GM19468 (cell line): Measurements from ENCODE around the gene NUDT14.

Experiments used
- ATAC-seq: cut with Tn5 transposase; IDR thresholded peaks from one replicate; pipeline ENCODE4 v1.9.1; 2021; ENCODE audit warnings: mild to moderate bottlenecking, moderate library complexity, moderate number of reproducible peaks; ENCODE audit not compliant: unreplicated experiment; ENCODE audit errors: extremely low read depth

NUDT14 gene

DNA sequence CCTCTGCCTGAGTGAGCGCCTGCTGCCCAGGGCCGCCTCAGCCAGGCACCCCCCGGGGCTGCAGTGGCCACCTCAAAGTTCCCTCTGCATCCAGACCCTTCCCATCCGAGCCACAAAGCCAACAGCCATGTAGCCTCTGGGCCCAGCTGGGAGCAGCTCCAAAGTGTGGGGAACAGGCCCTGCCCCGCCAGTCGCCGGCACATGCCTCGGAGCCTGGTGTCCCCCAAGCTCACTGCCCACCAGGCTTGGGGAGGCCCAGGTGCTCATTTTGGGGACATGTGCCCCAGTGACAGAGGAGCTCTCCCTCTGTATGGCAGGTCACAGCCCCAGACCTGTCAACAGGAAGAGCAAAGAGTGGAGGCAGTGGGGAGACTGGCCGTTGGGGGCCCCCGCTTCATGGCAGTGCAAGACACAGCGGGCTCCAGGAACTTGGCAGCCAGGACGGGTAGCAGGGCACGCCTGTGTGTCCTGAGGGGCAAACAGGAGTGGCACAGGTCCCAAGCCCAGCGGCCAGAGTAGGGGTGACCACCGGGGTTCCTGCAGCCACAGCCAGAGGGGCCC, 42.5 kb downstream of the NUDT14 start:
- no peak for ATAC-seq

DNA sequence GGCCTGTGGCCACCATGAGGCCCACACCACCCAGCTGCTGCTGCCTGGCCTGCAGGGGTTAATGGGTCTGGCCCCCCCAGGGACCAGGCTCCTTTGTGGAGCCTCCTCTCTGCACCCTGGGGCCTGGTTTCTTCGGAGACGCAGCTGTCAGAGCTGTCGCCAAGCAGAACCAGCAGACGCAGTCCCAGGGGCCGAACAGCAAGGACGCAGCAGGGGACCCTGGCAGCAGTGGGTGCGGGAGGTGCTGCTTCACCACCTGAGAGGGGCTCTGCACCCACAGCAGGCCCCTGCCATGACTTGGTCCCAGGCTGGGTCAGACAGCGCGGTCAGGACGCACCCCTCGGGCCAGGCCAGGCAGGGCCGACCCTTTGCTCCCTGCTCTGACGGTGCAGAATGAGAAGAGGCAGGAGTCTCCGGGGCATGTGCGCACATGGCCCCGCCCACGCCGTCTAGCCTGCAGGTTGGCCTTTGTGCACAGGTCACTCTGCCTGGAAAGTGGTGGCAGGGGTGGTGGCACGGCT, 43.0 kb downstream of the NUDT14 start:
- no peak for ATAC-seq

DNA sequence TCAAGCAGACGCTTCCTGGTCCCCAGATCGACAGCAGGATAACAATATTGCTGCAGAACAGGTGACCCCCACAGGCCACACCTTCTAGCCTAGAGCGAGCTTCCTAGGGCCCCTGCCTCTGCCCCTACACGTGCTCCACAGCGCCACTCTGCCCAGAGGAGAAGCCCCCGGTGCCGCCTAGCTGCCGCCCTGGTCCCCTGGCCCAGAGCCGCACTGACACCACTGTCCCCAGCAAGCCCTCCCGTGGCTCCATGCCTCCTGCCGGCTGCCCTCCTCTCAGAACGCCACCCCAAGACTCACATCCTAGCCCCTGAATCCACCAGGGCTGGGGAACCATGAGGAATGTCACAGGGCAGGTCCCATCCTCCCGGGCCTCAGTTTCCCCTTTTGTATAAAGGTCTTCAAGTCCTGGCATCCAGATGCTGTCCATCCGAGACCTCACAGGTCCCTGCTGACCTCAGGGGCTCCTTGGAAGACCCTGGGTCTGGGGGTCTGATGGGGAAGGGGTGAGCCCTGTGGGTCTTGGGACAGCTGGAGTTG, 43.6 kb downstream of the NUDT14 start:
- ATAC-seq: no peak

DNA sequence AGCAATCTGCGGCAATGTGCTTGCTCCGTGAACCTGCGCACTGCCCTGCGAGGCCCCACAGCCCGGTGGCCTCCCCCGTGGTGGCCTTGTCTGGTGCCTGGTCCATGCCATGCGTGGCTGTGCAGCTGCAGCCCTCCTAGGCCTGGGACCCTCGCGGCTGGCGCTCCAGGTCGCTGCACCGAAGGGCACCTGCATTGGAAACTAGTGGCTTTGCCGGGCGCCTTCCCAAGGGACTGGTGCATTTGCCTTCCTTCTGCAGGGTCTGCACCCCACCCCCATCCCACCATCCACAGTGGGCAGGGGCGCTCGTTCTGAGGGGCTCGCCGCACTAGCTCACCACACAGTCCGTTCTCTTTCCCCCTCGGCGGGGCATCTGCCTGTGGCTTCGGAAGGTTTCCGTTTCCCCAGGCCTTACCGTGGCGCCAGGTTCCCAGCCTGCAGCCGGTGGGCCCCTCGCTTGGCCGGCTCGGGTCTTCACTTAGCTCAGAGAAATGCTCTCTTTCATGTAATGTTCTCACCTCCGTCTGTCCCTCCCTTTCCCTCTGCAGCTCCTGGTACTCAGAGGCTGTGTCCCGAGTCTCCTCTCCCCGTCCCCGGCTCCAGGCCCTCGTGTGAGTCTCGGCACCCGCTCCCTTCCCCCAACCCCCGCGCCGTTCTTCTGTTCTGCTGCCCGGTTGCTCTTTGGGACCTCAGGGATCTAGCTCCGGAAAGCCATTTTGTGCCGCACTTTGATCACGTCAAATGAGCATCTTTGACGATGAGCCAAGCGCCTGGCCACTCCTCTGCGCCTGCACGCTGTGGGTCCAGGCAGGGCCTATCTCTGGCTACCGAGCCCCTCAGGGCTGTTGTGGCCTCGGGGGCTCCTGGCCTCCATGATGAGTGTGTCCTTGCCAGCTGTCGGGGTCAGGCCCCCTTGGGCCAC, 44.5 kb downstream of the NUDT14 start:
- ATAC-seq: no peak

DNA sequence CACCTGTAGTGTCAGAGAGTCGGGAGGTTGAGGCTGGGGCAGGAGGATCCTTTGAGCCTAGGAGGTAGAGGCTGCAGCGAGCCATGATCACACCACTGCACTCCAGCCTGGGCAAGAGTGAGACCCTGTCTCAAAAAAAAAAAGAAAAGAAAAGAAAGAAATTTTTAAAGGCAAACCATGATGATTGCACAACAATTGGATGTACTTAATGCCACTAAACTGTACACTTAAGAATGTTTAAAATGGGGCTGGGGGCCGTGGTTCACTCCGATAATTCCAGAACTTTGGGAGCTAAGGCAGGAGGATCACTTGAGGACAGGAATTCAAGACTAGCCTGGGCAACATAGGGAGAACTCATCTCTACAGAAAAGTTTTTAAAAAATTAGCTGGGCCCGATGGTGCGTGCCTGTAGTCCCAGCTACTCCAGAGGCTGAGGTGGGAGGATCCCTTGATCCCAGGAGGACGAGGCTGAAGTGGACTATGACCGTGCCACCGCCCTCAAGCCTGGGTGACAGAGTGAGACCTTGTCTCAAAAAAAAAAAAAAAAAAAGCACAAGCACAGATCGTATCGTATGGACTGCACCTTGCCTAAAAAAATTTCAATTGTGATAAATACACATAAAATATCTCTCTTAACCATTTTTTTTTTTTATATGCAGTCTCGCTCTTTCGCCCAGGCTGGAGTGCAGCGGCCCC, 45.3 kb downstream of the NUDT14 start:
- ATAC-seq: no peak

DNA sequence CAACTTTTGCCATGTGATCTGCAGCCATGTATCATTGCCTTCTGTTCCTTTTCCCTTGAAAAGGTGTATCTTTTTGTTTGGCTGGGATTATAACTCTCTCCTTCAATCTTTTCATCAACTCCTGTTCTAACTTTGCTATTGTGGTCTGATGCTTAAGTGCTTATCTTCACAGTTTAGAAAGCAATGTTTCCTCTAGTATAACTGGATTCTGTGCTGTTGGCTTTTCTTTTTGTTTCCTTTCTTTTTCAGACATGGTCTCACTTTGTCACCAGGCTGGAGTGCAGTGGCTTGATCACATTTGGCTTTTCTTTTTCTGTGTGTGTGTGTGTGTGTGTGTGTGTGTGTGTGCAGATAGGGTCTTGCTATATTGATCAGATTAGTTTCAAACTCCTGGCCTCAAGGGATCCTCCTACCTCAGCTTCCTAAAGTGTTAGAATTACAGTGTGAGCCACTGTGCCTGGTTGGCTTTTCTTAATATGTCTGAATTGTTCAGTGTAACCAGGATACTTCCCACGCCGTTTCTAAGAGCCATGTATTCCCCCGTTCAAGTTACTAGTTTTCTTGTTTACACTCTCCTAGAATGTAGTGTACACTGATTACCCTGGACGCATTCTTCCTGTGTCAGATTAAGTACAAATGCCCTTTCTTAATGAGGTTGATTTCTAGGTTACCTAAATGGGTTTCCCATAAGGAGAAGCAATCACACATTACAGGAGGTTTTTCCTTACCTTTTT, 48.0 kb downstream of the NUDT14 start:
- ATAC-seq: no peak

DNA sequence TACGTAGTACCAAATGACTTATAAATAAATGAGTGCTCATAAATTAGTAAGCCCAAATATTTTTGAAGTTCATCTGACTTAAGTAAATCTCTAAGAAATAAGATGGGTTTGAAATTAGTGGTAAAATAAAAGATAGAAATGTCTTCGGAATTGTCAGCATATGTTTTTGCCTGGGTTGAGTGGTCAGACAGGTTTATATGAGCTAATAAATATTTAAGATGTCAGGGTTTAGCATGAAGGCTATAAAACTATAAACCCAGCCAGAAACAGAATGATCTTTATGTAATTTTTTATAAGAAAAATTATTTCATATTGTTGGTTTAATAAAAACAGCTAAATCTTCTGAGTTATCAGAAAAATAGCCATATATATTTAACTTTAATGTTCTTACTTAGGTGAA, 49.9 kb downstream of the NUDT14 start:
- no peak for ATAC-seq

DNA sequence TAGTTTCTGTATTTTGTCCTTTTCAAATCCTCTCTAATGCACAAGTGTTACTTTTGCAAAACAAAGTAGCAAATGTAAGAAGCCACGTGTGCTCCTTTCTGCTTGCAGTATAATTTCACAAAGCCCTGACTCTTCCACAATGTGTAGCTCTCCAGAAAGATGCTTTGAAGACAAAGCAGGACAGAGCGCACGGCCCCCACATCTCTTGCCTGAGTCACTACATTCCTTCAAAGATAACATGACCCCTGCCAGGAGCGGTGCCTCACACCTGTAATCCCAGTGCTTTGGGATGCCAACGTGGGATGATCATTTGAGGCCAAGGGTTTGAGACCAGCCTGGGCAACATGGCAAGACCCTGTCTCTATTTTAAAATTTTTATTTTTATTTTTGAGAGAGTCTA, 53.1 kb downstream of the NUDT14 start:
- ATAC-seq: no peak

DNA sequence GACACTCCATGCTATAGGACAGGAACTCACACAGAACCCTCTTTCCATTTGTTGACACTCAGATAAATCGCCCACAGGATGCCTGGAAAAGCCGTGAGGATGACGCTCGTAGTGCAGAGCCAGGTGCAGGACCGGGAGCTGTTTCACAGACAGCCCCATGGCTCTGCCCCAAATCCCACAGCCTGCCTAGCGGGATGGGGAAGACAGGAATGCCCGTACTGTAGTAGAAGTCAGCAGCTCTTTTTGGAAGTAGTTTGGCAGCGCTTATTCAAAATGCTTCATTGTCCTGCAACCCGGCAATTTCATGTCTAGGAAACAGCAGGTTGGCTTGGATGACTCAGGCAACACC, 54.2 kb downstream of the NUDT14 start:
- ATAC-seq: no peak

DNA sequence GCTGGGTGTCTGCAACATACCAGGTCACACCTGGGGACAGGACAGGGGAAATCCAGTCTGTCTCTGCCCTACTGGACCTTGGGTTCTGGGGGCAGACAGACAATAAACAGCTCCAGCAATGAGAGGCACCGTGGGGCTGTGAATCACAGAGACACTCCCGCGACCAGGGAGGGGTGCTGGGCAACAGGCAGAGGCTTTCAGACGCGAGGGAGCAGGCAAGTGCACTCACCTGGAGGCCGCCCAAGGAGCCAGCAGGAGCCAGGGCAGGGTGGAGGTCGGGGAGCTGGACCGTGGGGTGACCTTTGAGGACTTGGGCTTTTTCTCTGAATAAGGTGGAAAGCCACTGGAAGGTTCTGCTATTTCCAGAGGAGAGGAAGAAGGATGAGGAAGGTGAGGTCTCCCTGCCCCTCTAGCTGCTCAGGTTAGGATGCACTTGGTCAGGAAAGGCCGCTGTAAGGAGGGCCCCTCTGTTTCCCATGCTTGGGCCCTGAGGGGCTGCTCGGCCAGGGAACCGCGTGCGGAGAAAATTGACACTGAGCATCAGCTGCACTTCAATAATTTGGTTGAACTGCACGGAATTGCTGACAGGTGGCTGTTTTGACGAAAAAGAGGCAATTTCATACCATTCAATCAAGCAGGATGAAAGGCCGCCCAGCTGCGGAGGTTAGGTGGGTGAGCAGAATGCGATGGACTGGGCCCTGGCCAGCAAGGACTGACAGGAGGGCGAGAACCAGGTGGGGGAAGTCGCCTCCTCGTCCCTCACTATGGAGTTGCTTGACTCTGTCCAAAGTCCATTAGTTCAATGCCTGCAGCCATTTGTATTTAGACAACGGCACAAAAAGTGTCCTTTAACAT, 54.8 kb downstream of the NUDT14 start:
- ATAC-seq: no peak

DNA sequence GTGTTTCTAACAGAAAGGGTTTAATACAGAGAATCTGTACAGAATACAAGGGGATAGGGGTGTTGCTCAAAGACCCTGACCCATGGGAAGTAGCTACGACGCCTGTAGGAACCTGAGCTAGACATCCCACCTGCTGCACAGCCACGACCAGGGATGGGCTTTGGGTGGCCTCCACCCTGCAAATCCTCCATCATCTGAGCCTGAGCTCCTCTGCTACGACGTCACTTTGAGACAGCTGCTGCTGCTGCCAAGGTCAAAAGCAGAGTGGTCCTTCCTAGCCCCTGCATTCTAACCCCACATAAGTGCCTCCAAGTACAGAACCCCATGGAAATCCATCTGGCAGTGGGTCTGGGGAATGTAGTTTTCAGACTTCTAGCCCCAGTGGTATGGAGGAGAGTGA, 56.3 kb downstream of the NUDT14 start:
- no peak for ATAC-seq

DNA sequence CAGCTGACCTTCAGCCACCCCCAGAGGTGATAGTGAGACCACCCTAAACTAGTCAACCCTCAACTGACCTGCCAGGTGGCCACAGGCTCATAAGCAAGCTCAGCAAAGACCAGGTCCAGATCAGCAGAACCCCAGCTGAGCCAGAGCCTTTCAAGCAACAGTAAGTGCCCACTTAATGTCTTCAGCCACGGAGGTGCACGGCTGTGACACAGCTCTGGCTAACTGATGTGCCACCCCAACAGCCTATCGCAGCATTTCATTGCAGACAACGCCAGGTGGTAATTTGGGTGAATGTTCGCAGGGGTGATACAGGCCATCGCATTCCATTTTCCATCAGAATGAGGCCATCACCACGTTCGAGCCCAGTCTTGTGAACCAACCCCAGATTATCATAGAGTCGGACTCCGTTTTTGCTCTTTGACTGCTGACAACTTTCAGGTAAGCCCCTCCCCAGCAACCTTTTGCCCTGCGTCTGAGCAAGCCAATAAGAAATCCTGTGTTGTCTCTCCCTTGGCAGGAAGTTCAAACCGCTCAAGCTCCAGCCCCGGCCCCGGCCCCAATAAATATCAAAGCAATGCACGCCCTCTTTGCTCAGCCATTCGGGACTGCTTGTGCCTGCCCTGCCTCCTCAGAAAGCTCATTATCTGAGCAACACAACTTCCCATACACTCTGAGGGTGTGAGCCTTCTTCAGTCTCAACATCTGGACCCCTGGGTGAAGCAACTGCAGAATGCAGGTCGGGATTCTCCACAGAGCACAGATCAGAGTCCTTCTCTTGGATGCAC, 56.9 kb downstream of the NUDT14 start:
- no peak for ATAC-seq

DNA sequence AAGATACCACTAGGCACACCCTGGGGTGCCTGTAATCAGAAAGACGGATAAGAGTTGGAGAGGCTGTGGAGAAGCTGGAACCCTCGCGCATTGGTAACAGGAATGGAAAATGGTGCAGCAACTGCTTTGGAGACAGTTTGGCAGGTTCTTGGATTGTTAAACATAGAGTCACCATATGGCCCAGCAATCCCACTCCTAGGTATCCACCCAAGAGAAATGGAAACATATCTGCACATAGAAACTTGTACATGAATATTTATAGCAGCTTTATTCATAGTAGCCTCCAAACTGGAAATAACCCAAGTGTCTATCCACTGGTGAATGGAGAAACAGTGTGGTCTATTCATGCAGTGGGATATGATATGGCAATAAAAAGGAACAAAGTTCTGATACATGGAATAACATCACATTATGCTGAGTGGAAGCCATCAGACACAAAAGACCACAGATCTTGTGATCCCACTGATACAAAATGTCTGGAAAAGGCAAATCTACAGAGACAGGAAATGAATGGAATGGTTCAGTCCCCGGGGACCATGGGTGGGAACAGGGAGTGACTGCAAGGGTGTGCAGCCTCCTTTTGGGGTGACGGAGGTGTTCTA, 57.9 kb downstream of the NUDT14 start:
- ATAC-seq: no peak
